Fibroblast of villous mesenchyme (primary cell): ENCODE data around the gene SLC1A6. TPM values are rescaled to one million over a fixed set of nuclear protein-coding genes. Genes with fewer than 3 reads are reported as not detected.

ENCODE experiments used
- DNase-seq: peaks from one replicate; pipeline ENCODE4 v3.0.0-alpha.2; 2010; ENCODE audit warnings: low read depth
- H3K4me3 ChIP-seq: 2 replicates; pipeline ENCODE4 v1.5.1; 2011; ENCODE audit warnings: low read depth, mild to moderate bottlenecking, low read length
- total RNA-seq: library from RNA; depleted of rRNA; stranded (reverse); fragments of >200 nt; gene quantifications from 2 replicates; pipeline ENCODE4 v1.2.3, GENCODE V29; 2012
- TF ChIP-seq, protein P1 (sequence below): IDR thresholded peaks from 2 replicates; pipeline ENCODE4 v1.5.1; 2012; ENCODE audit warnings: low read depth, mild to moderate bottlenecking, low read length; ENCODE audit not compliant: insufficient read depth

Gene SLC1A6
- total RNA-seq, 1 donor: not detected

DNA sequence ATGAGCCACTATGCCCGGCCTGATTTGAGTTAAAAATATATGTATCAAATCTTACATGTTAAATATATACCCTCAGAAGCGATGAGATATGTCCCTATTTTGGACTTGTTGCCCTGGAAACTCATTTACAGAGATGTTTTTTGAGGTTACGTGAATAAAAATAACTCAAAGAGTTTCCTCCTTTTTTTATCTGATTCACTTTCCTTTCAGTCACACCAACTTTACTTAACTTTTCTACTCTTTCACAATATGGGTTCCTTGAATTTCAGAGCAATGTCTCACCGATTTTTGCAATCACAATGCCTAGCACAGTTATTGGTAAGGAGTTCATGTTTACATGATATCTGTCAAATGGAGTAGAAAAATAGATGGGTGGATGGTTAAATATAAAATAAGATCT lies 36.1 kb downstream of the SLC1A6 start:
- H3K4me3 ChIP-seq: no peak overlapping the region
- TF ChIP-seq, protein P1, sequence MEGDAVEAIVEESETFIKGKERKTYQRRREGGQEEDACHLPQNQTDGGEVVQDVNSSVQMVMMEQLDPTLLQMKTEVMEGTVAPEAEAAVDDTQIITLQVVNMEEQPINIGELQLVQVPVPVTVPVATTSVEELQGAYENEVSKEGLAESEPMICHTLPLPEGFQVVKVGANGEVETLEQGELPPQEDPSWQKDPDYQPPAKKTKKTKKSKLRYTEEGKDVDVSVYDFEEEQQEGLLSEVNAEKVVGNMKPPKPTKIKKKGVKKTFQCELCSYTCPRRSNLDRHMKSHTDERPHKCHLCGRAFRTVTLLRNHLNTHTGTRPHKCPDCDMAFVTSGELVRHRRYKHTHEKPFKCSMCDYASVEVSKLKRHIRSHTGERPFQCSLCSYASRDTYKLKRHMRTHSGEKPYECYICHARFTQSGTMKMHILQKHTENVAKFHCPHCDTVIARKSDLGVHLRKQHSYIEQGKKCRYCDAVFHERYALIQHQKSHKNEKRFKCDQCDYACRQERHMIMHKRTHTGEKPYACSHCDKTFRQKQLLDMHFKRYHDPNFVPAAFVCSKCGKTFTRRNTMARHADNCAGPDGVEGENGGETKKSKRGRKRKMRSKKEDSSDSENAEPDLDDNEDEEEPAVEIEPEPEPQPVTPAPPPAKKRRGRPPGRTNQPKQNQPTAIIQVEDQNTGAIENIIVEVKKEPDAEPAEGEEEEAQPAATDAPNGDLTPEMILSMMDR: no peak
- DNase-seq: peak; percentile 14

DNA sequence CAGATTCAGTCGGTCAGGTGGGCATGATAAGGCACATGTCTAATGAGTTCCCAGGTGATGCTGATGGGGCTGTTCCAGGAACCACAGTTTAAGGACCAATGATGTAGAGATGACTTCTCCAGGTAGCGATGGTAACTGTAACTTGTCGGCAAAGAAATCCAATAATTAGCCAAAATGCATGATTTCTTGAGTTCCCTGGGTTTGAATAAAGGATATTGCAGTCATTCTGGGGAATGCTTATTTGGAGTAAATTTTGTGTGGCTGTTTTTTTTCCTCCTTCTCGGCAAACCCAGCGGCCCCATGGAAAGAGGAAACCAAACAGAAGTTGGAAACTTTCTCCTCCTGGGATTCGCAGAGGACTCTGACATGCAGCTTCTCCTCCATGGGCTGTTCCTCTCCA lies 38.5 kb downstream of the SLC1A6 start, which contains the start of gene OR7C2:
TSS of gene OR7C2 (plus strand) at position 301 of the 400 bp plus-strand sequence. CDS start at position 301, 0 bp downstream.
- TF ChIP-seq, protein P1: no peak
- H3K4me3 ChIP-seq: no peak within 1 kb of the TSS
- no peak for DNase-seq

DNA sequence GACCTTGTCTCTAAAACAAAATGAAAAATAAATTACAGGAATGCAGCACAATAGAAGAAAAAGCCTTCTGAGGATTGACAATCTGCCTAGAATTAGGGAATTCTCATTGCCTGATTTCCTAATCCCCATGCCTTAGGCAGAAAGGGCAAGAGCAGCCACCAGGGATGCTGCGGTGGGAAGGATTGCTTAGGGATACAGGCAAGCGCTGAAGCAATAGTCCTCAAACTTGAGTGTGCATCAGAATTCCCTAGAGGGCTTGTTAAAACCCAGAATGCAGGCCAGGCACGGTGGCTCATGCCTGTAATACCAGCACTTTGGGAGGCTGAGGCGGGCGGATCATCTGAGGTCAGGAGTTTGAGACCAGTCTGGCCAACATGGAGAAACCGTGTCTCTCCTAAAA lies 39.4 kb downstream of the SLC1A6 start:
- no peak for DNase-seq

DNA sequence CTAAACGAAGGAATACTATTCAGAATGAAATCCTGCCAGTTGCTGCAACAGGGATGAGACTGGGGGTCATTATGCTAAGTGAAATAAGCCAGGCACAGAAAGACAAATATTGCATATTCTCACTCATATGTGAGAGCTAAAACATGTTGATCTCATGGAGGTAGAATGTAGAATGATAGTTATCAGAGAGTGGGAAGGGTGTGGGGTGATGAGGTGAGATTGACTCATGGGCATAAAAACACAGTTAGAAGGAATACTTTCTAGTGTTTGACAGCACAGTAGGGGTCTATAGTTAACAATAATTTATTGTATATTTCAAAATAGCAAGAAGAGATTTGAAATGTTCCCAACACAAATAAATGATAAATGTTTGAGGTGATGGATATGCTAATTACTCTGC lies 46.2 kb downstream of the SLC1A6 start:
- TF ChIP-seq, protein P1: no peak
- no peak for DNase-seq
- H3K4me3 ChIP-seq: no peak overlapping the region

More for the DNA sequence above, 39.4 kb downstream of the SLC1A6 start:
- no peak overlapping the region for H3K4me3 ChIP-seq
- TF ChIP-seq, protein P1: no peak

DNA sequence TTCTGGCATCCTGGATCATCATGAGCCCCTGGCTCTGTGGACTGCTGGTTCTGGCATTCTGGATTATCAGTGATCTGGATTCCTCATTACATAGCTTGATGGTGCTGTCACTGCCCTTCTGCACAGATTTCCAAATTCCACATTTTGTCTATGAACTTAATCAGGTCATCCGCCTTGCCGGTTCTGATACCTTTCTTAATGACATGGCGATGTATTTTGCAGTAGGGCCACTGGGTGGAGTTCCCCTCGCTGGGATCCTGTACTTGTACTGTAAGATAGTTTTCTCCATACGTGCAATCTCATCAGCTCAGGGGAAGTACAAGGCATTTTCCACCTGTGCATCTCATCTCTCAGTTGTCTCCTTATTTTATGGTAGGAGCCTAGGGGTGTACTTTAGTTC lies 62.8 kb downstream of the SLC1A6 start:
- no peak for DNase-seq
- TF ChIP-seq, protein P1: no peak
- H3K4me3 ChIP-seq: no peak overlapping the region

DNA sequence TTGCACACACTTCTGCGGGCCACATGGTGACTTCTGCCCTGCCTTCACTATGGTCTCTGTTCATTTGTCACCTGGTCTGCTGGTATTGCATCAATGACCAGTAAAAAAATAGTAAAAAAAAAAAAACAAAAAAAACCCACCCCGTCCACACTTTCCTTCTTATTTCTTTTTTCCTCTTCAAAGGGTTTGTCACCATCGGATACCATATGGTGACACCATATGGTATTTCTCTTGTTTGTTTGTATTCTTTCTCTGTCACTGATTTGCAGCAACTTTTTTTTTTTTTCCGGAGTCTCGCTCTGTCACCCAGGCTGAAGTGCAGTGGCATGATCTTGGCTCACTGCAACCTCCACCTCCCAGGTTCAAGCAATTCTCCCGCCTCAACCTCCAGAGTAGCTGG lies 64.5 kb downstream of the SLC1A6 start:
- no peak overlapping the region for H3K4me3 ChIP-seq
- no peak for DNase-seq
- TF ChIP-seq, protein P1: no peak

DNA sequence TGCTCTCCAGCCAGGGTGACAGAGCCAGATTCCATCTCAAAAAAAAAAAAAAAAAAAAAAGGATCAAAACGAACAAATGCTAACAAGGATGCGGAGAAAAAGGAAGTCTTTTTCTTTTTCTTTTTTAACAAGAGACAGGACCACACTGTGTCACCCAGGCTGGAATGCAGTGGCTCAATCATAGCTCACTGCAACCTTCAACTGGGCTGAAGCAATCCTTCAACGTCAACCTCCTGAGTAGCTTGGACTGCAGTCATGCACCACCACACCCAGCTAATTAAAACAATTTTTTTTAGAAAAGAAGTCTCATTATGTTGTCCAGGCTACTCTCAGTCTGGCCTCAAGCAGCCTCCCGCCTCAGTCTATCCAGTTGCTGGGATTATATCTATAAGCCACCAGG lies 73.0 kb downstream of the SLC1A6 start:
- no peak for DNase-seq
- H3K4me3 ChIP-seq: no peak overlapping the region
- TF ChIP-seq, protein P1: no peak
